ENCODE data around the gene COL6A1.

Gene COL6A1

DNA sequence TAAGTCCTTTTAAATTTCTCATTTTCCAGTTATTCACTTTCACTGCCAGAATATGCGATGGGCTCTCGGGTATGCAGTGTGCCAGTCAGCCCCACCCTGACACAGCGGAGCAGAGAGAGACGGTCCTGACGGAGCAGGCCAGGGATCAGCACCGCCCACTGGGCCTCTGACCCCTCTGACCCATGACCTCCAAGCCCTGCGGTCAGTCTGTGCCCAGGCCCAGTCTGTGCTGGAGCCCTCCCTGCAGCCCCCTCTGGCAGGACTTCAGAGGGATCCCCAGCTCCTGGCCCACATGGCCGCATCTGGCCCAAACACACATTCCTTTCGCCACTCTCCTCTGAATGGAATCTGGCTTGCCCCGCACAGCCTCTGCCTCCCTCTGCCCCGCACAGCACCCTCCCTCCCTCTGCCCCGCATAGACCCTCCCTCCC is 72.9 kb downstream of the COL6A1 start:
- Histone ChIP-seq H3K27ac (ENCODE audit: low read length) (peak overlapping the region; percentile 67), H3K4me3 (ENCODE audit: low read length in 2 of 2) (no peak overlapping the region), H3K9me3 (ENCODE audit: control insufficient read depth in 2 of 2, low read length in 2 of 2) (no peaks in the 10 kb centered on the region), H3K9ac (ENCODE audit: low read length in 2 of 2) (no peak overlapping the region), H3K27me3 (ENCODE audit: control insufficient read depth in 1 of 2, insufficient read depth in 2 of 2, low read length in 2 of 2) (no peaks in the 10 kb centered on the region), H3K4me1 (ENCODE audit: control insufficient read depth, insufficient read depth, low read length) (peaks cover 46% of the 10 kb centered on the region), H3K36me3 (ENCODE audit: control insufficient read depth in 2 of 2, insufficient read depth in 2 of 2, low read length in 2 of 2) (no peaks in the 10 kb centered on the region)

Data from stomach smooth muscle (tissue), 2 donors.